HG02763 (cell line): ENCODE results near the gene DPEP1.
"Not testable (repeated sequence)": the region's sequence is repeated elsewhere in the genome, so short reads cannot be mapped to it uniquely, and the experiment has no call there.

Experiments
- ATAC-seq: cut with Tn5 transposase; IDR thresholded peaks from one replicate; pipeline ENCODE4 v1.9.1; 2021; ENCODE audit warnings: mild to moderate bottlenecking, moderate library complexity; ENCODE audit not compliant: unreplicated experiment

Gene DPEP1

DNA sequence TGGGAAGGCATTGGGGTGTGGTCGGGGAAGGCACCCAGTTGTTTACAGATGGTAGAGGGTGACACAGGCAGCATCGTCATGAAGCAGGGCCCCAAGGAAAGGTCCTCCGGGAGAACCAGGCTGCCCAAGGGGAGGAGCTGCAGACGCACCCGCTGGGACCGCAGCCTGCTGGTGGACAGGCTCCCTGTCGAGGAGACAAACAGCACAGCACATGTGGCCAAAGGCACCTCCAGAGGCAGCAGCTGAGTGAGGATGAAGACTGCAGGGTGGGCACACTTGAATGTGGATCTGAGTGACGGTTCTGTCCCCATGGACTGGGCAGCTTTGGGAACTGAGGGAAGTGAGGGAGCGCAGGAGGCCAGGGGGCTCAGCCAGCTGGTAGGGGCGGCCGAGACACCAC, 31.7 kb downstream of the DPEP1 start:
- no peak for ATAC-seq

DNA sequence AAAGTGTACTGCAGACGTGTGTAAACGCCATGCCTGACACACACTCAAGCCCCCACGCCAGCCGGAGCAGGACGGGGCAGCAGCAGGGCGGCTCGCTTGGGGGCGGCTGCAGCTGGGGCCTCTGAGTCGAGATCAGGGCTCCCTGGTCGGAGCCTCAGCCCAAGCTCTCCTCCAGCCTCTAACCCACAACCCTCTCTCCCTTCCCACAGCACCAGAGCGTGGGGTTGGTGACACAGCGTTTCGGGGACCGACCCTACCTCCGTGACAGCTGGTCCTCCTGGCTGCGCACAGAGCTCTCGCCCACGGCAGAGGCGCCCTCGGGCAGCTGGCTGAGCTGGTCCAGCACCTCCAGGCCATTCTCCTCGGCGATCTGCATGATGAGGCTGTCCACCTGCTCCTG, 32.8 kb downstream of the DPEP1 start:
- no peak for ATAC-seq

DNA sequence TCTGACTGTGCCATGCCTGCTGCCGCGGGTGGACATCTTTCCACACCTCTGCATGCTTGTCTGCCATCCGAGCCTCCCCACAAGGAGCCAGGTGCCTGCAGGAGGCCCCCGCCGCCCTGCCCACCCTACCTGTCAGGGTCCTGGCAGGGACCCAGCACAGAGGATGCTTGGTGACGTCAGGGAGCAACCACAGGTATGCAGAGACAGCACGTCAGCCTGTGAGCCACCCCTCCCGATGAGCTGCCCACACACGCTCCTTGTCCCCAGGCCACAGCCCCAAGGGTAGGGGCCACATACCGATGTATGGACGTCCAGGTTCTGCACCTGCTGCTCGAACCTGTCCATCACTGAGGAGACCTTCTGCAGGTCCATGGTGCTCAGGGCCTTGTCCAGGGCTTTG, 33.5 kb downstream of the DPEP1 start:
- no peak for ATAC-seq

DNA sequence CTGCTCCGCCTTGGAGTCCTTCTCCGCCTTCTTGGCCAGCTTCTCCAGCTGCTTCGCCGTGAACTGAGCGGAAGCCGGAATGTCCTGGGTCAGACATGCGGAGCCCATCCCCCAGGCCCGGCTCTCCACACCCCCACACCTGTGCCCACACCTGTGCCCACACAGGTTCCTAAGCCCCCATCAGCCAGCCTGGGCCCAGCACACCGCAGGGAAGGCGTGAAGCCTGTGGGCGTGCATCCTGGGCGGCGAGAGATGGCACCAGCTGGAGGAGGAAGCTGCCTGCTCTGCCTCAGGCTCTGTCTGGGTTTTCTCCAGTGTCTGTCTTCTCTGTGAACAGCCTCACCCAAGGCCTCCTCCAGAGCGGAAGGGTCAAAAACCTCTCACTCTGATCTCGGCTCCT, 38.1 kb downstream of the DPEP1 start:
- no peak for ATAC-seq

DNA sequence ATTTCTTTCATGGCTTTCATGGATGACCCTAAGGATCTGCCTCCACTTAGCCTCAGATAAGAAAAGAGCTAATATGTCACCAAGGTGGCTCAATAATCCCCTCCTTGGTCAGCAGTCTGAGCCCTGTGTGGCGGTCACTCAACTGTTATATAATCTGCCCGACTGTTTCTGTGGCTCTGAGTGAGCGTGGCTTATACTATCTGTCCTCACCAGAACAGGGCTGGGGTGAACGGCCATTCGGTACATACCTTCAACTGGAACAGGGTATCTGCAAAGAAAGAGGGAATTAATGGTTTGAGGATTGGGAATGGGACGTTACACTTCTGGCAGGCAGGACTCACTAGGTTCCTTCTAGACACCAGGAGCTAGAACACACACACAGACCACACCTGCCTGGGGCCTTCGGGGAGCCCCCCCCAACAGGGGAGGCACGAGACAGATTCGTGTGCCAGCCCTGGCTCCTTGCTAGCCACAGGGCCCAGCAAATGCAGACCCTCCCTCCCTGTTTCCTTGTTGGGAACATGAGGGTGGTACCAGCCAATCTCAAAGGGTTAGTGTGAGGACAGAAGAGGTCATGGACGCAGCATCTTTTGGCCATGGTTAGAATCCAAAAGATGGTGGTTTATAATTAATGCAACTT, 40.3 kb downstream of the DPEP1 start:
- no peak for ATAC-seq

DNA sequence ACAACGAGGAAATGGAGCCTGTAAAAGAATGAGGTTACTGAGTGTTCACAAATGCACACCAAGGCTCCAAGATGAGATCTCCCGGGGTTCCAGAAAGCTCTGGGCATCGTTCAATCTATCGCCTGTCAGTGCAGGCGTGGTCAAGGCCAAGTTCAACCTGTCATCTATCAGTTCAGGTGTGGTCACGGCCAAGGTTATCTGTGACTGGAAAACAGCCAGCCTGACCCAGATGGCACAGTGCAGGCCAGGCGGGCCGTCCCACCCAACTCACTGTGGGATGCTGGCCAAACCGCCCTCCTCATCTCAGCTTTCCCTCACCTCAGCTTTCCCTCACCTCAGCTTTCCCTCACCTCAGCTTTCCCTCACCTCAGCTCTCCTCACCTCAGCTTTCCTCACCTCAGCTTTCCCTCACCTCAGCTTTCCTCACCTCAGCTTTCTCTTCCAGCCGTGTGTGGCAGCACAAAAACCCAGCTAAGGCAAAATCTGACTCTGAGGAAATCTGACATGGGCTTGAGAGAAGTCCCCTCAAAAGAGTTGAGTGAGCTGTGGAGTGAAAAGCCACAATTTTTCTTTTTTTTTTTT, 41.7 kb downstream of the DPEP1 start:
- no peak for ATAC-seq

DNA sequence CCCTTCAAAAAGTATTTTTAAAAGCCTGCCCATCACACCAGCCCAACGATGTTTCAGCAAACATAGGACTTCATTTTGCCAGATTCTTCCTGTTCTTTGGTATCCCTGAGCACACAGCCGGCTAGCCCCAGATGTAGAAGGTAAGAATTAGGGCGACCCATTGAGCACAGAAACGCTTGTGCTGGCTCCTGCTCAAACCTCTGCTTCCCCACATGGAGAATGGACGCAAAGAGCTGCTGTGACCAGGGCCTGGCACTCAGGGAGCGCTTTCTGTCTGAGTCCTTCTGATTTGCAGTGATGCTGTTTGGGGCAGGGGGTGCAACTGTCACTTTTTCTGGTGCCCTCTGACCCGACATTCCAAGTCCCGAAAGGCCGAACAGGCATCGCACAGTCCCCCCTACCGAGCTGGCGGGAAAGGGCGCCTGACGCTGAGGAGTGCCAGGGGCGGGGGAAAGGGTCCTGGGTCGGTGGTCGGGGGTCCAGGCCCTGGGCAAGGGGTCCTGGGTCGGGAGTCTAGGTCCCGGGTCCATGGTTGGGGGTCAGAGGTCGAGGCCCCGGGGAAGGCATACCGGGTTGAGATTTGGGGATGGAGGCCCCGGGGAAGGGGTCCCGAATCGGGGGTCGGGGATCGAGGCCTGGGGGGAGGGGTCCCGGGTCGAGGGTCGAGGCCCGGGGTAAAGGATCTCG, 43.1 kb downstream of the DPEP1 start:
- no peak for ATAC-seq

DNA sequence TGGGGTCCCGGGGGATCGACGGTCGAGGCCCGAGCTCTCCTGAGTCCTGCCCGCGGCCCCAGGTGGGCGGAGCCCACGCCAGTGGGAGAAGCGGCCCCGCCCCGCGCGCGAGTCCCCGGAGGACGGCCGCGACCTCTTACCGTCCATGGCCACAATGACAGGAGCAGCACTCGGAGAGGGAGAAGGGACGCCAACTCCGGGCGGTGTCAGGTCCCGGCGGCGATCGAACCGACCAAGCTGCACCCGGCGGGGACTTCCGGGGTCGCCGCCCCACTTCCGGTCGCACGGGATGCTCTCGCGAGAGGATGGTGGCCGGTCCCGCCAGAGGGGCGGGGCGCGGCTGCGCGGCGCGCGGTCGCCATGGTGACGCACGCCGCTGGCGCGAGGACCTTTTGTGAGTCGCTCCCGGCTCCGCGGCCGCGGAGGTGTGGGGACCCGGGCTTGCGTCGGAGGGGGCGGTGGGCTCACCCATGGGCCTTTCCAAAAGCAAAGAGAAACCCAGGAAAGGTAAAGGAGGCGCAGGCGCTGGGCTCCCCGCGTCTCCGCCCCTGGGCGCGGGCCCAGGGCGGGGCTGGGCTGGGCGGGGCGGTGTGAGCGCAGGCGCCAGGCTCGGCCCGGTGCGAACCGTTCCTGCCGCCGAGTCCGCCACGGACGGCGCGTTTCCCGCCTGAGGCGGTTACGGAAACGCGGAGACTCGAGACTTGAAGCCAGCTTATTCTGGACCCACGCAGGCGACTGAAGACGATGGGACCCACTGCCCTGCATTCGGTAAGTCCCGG, 44.2 kb downstream of the DPEP1 start, which contains the start of the genes CHMP1A and SPATA33:
TSS of gene CHMP1A (minus strand) at position 267 of the 779 bp plus-strand sequence. CDS start at position 147, 120 bp downstream.
TSS of gene SPATA33 (plus strand) at position 395 of the 779 bp plus-strand sequence. CDS start at position 471, 76 bp downstream.
- ATAC-seq = peak; percentile 92

DNA sequence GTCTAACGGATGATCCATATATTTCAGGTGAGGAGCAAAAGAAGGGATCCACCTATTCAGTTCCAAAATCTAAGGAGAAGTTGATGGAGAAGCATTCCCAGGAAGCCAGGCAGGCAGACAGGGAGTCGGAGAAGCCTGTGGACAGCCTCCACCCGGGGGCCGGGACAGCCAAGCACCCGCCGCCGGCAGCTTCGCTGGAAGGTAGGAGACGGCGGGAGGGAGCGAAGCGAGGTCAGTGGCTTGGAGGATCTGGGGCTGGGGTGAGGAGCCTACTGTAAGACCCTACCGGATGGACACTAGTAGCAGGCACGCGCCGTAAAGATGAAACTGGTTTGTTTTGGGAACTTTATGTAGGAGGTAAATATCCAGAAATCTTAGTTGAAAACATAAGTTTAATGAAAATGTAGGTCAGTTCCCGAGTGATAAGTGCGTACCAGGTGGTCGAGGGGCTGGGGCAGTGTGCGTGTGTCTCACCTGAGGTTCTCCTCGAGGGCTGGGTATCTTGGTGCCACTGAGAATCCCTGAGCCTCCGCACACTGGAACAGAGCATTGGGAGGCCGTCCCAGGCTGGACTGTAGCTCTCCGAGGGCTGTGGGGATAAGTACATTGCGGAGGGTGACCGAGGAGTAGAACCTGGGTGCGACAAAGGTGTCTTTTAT, 44.9 kb downstream of the DPEP1 start:
- no peak for ATAC-seq

DNA sequence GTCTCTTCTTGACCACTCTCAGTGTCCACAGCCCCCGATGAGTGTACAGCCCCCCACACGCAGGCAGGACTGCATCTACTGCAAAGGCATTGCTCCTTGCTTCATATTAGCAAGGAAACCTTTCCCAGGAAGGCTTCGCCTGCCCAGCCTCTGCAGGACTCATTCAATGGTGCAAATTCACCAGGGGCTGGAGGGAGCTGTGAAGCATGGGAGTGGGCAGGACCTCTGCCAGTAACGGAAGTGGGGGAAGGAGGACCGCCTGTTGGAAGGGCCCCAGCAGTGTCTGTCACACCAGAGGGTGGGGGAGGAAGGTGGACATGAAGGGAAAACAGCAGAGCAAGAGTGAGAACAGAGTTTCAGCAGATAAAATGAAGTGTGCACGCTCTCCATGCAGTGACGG, 46.7 kb downstream of the DPEP1 start:
- no peak for ATAC-seq

DNA sequence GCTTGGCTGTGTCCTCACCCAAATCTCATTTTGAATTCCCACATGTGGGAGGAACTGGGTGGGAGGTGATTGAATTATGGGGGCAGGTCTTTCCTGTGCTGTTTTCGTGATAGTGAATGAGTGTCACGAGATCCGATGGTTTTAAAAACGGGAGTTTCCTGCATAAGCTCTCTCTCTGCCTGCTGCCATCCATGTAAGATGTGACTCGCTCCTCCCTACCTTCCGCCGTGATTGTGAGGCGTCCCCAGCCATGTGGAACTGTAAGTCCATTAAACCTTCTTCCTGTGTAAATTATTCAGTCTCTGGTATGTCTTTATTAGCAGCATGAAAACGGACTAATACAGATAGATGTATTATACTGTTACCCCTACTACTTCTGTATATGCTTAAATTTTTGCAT, 47.8 kb downstream of the DPEP1 start:
- ATAC-seq = no peak

DNA sequence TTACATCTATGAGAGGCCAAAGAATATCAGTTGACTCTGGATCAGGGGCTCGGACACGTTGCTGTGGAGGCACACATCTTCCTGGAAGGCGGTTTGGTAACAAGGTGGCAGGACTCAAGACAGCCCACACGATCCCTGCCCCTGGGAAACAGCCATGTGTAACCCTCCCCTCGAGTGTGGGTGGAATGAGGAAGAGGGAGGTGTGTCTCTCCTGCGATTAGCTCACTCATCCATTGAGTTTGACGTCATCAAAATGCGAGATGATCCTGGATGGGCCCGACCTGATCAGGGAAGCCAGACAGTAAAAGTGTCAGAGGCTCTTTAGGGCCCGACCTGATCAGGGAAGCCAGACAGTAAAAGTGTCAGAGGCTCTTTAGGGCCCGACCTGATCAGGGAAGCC, 50.8 kb downstream of the DPEP1 start:
- ATAC-seq = not testable (repeated sequence)

DNA sequence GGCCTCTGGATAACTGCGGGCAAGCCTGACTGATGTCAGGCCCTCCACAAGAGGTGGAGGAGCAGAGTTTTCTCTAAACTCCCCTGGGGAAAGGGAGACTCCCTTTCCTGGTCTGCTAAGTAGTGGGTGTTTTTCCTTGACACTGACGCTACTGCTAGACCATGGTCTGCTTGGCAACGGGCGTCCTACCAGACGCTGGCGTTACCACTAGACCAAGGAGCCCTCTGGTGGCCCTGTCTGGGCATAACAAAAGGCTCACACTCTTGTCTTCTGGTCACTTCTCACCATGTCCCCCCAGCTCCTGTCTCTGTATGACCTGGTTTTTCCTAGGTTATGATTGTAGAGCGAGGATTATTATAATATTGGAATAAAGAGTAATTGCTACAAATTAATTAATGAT, 53.6 kb downstream of the DPEP1 start:
- not testable (repeated sequence) for ATAC-seq

DNA sequence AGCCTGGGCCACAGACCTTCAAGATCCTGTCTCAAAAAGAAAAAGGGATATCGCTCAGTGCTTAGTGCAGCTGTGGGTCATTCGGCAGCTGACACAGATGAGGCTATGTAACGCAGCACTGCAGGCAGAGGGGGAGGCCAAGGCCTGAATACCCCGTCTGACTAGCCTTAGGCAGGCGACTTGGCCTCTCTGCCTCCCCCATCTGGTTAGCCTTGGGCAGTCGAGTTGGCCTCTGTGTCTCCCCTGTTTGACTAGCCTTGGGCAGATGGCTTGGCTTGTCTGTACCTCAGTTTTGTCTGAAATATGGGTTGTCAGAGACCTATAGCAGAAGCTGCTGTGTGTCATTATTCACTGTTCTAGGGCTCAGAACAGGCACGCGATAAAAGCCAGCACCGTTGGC, 54.2 kb downstream of the DPEP1 start:
- no peak for ATAC-seq

DNA sequence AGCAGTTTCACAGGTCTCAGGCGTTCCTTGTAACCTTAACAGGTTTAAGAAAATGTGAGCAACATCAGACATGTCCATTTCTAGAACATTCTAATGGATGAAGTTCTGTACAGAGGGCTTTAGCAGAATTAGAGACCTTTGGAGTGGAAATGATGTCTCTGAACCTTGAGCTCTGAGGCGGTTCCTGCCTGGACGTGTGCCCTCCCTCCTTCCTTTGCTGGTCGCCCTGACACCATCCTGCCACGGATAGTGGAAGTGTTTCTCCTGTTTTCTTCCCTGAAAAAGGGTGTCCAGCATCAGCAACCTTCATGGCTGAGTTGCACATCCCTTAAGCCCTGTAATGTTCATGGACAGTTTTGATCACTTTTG, 55.3 kb downstream of the DPEP1 start:
- ATAC-seq = no peak

DNA sequence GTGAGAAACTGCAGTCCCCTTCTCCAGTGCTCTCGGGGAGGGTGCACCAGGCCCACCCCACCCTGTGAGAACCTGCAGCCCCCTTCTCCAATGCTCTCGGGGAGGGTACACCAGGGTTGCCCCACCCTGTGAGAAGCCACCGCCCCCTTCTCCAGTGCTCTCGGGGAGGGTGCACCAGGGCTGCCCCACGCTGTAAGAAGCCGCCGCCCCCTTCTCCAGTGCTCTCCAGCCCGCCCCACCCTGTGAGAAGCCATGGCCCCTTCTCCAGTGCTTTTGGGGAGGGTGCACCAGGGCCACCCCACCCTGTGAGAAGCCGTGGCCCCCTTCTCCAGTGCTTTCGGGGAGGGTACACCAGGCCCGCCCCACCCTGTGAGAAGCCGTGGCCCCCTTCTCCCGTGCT, 56.3 kb downstream of the DPEP1 start:
- no peak for ATAC-seq

DNA sequence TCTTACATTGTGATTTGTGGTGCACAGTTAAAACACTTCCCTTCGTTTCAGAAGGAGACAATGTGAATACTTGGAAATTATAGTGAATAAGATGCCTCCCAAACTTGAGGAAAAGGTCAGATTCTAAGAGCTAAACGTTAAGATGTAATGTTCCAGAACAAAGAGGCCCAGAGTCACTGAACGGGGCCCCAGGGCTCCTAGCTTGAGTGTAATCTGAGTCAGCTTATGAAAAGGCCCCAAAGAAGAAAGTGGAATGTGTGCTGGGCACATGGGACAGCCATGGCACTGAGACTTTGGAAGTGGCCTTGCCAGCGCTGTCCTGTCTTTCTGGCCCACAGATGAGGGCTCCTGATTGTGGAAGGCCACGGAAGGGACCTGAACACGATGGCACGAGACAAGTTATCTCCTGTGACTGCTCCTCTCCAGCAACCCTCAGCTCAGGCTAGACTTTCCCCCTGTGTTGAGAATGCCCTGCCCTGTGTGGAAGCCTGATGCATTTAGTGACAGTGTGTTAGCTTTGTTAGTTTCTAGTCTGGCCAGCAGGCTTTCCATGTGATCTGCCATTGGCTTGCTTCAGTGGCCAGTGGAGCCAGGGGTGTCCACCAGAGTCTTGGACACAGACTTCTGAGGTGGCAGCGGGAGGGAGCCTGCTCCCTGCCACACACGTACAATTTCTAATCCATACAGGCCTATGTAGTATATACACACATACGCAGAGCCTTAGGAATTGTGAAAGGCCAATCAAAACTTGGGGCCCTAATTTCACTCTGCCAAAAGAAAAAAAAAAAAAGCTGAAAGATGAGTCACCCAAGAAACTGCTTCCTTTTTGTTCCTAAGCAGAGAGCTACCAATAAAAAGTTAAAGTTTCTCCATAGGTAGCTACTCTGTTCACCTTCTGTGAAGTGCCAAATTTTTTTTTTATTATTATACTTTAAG, 57.3 kb downstream of the DPEP1 start:
- ATAC-seq = no peak

DNA sequence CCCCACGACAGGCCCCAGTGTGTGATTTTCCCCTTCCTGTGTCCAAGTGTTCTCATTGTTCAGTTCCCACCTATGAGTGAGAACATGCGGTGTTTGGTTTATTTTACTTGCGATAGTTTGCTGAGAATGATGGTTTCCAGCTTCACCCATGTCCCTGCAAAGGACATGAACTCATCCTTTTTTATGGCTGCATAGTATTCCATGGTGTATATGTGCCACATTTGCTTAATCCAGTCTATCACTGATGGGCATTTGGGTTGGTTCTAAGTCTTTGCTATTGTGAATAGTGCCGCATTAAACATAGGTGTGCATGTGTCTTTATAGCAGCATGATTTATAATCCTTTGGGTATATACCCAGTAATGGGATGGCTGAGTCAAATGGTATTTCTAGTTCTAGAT, 58.1 kb downstream of the DPEP1 start:
- not testable (repeated sequence) for ATAC-seq

DNA sequence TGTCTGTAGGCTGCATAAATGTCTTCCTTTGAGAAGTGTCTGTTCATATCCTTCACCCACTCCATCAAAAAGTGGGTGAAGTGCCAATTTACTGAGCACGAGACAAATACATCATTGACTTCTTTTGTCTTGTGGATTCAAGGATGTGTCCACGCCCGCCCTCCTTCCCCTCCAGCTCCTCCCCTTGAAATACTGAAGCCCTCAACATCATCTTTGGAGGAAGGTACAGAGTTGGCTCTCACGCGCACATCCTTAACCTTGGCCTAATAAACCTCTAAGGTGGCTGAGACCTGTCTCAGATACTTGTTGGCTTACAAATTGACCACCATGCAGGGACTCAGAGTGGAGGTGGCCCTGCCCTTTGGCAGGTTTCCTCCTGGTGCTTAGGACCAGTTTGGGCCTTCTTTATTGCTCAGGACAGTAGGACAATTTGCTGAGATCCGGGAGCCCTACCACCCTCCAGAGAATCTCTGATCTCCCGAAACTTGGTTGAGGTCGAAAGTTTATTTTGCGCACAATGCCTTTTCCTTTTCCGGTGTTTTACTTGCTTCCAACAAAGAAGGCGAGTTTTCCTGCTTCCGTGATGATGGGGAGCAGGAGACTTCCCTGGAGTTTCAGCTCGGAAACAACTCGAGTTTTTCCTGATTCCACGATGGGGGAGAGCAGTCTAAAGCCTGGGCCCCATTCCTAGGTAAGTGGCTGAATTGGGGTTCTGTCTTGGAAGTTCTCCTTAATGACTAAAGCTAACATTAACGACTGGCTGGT, 58.9 kb downstream of the DPEP1 start:
- ATAC-seq = no peak
